Sciatic nerve (tissue), 2 donors: Measurements from ENCODE around the gene DISP2. TPM values are rescaled to one million over a fixed set of nuclear protein-coding genes. Genes with fewer than 3 reads are reported as not detected.

Experiments
- ATAC-seq: fragments of 200-7000 bp; cut with Tn5 transposase; one replicate; pipeline ENCODE4 v1.9.1; 2020; ENCODE audit warnings: mild to moderate bottlenecking, moderate library complexity
- DNase-seq: peaks from one replicate; pipeline ENCODE4 v3.0.0-alpha.2; 2020; ENCODE audit warnings: low spot score
- intact Hi-C: fragments of 100-400 bp; cut with DNase I; formaldehyde crosslinking; loops from one replicate; pipeline ENCODE4 v1.14.2; 2022
- total RNA-seq: library from RNA; stranded (reverse); fragmentation: NEBNext Ultra II Directional; extraction: Animal tissue kit (Norgen Biotek cat#: 25700); gene quantifications from one replicate; pipeline ENCODE4 v1.2.1, GENCODE V29; 2021
- donor health status: DM: no; HTN: no; CAD: no.
- donor health status: DM: no; HTN: no; CAD: no.

DISP2 gene
- total RNA-seq, 1 donor from 2014 or later: 2.1 TPM

DNA sequence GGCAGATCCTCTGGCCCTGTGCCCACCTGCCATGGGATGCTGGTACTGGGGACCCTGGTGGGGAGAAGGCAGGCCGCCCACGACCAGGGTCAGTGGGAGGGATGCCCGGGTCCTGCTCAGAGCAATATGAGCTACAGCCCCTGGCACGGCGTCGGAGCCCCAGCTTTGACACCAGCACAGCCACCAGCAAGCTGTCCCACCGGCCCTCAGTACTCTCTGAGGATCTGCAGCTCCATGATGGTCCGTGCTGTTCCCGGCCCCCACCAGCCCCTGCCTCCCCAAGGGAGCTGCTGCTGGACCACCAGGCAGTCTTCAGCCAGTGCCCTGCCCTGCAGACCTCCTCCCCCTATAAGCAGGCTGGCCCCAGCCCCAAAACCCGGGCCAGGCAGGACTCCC is 11.5 kb downstream of the DISP2 start:
- intact Hi-C loops: no loop called here
- no peak for DNase-seq

DNA sequence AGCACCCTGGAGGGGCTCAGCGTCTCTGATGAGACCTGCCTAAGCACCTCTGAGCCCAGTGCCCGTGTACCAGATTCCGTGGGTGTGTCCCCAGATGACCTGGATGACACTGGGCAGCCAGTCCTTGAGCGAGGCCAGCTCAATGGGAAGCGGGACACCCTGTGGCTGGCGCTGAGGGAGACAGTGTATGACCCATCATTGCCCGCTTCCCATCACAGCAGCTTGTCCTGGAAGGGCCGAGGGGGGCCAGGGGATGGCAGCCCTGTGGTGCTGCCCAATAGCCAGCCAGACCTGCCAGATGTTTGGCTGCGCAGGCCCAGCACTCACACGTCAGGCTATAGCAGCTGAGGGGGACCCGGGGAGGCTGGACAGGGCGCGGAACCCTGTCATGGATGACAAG is 12.0 kb downstream of the DISP2 start:
- ATAC-seq (no peak), DNase-seq (no peak)
- intact Hi-C loops: no loop called here

More for the DNA sequence above, 11.5 kb downstream of the DISP2 start:
- ATAC-seq: no peak

DNA sequence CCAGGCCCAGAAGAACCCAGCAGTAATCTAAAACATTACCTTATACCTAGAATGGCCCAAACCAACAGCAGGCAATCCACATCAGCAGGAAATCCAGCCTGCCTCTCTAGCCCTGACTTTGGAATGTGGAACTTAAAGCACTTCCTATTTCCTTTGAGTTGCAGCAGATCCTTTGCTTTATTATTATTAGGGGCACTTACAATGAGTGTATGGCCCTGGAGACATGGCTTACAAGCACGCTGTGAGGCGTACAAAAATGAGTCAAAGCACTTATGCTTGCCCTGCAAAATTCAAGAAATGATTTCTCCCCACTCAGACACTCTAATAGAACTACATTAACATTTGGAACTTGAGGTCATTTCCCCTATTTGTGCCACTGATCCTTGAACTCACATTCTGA is 15.0 kb downstream of the DISP2 start:
- DNase-seq (no peak), ATAC-seq (no peak)
- intact Hi-C loops: no loop called here

GRCh38 chr15:40377606-40378005 is 19.6 kb downstream of the DISP2 start:
- intact Hi-C loops: no loop called here
- DNase-seq (no peak), ATAC-seq (no peak)

DNA sequence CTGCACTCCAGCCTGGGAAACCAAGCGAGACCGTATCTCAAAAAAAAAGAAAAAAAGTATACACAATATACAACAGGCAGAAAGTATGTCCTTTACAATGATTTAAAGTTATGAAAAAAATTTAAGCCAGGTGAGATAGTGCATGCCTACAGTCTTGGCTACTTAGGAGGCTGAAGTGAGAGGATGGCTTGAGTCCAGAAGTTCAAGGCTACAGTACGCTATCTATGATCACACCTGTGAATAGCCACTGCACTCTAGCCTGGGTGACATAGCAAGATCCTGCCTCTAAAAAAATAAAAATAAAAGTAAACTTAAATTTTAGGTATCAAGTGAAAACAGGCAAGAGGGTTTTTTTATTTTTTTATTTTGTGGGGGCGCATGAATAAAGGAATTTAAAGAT is 21.4 kb downstream of the DISP2 start:
- no peak for ATAC-seq
- DNase-seq: no peak
- intact Hi-C loops: no loop called here

- ATAC-seq: peak; percentile 63
- intact Hi-C loops: no loop called here
- DNase-seq: peak; percentile 69
These were observed 21.8 kb downstream of the DISP2 start for GRCh38 chr15:40379853-40380252.

- ATAC-seq: no peak
- no peak for DNase-seq
- intact Hi-C loops: no loop called here
These were observed 22.6 kb downstream of the DISP2 start for GRCh38 chr15:40380636-40381035.

GRCh38 chr15:40381818-40382529 is 24.0 kb downstream of the DISP2 start:
- intact Hi-C loops: loop anchor here (2.0 kb wide), 1 partner anchor 19 kb away; no protein-coding TSS in a partner anchor
- ATAC-seq (no peak), DNase-seq (no peak)

DNA sequence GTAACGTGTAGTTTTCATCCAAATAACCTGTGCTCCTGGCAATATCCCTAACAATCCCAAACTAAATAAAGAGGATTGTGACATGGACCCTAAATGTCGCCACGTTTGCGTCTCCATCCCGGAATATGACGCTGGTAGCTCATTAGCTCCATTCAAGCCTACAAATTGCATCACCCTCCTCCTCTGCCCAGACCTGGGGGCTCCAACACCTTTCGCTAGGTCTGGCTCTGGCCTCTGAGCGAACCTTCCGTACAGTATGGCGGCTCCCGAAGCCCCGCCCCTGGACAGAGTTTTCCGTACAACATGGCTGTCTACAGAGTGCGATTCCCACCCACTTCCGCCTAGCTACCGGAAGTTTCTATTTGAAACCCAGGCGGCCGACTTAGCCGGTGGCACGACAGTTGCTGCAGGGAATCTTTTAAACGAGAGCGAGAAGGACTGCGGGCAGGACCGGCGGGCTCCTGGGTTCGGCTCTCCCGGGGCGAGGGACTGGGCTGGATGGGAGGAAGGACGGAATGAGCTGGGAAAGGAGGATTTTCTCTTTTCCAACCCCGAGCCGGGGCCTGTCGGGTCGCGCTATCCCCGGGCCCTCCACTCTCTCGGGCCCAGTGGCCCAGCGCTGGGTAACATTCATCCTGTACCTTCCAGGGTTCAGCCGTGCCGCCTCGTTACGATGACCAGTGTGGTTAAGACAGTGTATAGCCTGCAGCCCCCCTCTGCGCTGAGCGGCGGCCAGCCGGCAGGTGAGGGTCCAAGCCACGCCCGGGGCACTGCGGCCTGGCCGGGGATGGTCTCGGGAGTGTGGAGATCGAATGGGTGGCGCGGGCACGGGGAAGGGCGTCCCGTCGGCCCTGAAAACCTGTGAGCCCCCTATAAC is 24.8 kb downstream of the DISP2 start, which contains the start of gene KNSTRN:
TSS of gene KNSTRN (plus strand) at position 142 of the 877 bp plus-strand sequence. CDS start at position 257, 115 bp downstream.
- DNase-seq: peak; percentile 94
- intact Hi-C loops: loop anchor here (2.0 kb wide), 1 partner anchor 18 kb away; no protein-coding TSS in a partner anchor
- peak; percentile 98 for ATAC-seq

GRCh38 chr15:40386480-40386879 is 28.5 kb downstream of the DISP2 start:
- intact Hi-C loops: no loop called here

DNA sequence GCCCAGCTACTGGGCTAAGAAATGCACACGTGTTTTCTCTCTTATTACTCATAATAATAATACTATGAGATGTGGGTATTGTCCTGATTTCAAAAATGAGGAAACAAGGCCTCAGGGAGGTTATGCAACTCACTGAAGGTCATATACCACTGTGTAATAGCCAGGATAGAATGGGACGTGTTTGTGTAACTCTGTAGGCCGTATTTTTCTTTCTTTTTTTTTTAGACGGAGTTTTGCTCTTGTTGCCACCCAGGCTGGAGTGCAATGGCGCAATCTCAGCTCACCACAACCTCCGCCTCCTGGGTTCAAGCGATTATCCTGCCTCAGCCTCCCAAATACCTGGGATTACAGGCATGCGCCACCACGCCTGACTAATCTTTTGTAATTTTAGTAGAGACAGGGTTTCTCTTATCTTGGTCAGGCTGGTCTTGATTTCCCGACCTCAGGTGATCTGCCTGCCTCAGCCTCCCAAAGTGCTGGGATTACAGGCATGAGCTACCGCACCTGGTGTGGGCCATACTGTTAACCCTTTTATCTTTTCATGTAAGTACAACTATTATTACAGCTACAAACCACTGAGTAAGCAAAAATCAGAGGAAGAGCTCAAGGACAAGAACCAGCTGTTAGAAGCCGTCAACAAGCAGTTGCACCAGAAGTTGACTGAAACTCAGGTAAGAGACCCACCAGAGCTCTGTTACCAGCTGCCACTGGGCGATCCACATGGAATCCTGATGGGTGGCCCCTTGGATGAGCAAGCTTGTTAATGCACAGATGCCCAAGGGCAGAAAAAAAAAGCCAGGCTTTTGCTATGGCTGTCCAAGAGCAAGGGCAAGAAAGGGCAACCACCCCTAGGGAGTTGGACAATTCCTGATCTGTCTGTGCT is 31.2 kb downstream of the DISP2 start:
- ATAC-seq (peak; percentile 81), DNase-seq (no peak)
- intact Hi-C loops: no loop called here

More at GRCh38 chr15:40386480-40386879, 28.5 kb downstream of the DISP2 start:
- no peak for DNase-seq
- no peak for ATAC-seq

- peak; percentile 20 for ATAC-seq
- intact Hi-C loops: no loop called here
- no peak for DNase-seq
These were observed 32.0 kb downstream of the DISP2 start for GRCh38 chr15:40389824-40390595.

- no peak for ATAC-seq
- intact Hi-C loops: no loop called here
- no peak for DNase-seq
These were observed 35.2 kb downstream of the DISP2 start for GRCh38 chr15:40392986-40393948.

DNA sequence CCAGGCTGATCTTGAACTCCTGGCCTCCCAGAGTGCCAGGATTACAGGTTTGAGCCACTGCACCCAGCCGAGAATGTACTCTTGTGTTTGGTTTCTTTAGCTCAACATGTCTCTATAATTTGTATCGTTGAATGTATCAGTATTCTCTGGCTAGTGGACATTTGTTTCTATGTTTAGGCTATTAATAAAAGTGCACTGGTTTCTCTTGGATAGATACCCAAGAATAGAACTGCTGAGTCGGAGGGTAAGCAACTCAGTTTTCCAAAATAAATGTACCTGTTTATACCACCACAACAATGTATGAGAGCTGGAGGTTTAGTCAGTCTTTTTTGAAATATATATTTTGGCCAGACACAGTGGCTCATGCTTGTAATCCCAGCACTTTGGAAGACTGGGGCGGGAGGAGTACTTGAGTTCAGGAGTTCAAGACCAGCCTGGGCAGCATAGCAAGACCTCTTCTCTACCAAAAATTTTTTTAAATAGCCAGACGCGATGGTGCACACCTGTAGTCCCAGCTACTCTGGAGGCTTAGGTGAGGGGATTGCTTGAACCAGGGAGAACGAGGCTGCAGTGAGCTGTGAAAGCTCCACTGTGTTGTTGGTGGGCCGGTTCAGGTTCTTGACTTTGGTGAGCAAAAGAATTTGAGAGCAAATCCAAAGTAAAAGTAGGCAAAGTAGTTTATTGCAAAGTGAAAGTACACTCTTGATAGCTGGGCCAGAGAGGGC is 39.8 kb downstream of the DISP2 start:
- no peak for DNase-seq
- no peak for ATAC-seq
- intact Hi-C loops: no loop called here

DNA sequence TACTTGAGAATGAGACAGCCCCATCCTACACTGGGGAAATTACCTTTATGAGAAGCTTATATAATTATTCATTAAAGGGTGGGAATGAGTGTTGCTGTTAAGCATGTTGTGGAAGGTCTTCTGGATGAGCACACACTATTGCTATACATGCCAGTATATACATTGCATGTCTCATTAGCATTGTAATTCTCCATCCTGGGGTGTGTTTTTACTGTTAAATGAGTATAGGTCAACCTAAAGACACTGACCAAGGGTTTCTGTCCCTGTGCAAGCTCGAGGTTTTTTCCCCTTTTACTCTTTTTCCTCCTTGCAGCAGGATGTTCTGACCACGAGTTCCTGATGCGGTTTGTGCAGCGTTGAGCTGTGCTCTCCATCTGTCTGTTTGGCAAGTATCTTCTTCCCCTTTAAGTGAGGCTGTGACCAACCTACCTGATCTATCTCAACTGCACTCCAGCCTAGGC is 40.4 kb downstream of the DISP2 start:
- intact Hi-C loops: no loop called here

DNA sequence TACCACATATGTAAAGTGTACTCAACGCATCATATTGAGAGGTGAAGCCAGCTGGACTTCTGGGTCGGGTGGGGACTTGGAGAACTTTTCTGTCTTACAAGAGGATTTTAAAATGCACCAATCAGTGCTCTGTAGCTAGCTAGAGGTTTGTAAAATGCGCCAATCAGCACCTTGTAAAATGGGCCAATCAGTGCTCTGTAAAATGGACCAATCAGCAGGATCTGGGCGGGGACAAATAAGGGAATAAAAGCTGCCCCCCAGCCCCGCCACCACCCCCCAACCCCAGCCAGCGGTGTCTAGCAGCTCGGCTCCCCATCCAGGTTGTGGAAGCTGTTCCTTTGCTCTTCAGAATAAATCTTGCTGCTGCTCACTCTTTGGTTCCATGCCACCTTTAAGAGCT is 41.4 kb downstream of the DISP2 start:
- intact Hi-C loops: no loop called here
- DNase-seq: no peak
- no peak for ATAC-seq

More for the DNA sequence above, 40.4 kb downstream of the DISP2 start:
- no peak for DNase-seq
- peak; percentile 63 for ATAC-seq
